ENCODE measurements around the gene HES3. TPM values are rescaled to one million over a fixed set of nuclear protein-coding genes. Genes with fewer than 3 reads are reported as not detected.

HES3 gene
- total RNA-seq, result not detected in 2 replicates

DNA sequence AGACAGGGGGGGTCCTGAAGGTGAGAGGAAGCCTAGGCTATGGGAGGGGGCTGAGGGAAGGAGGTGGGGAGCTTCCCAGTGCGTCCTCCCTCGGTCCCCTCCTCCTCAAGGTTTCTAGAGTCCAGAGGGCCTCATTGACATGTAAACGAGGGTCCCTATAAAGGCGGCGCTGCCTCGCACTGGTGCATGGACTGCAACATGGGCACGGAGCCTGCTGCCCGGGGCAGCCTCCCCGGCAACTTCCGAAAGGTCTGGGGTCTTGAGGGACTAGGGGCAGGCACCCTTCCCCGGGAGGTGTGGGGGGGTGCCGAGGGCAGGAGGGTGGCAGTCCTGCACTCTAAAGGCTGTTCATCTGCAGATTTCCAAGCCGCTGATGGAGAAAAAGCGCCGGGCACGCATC is at the start of gene HES3:
Gene HES3 (plus strand): TSS at position 187 of the 400 bp plus-strand sequence. CDS start 187 bp downstream, at position 374.

DNA sequence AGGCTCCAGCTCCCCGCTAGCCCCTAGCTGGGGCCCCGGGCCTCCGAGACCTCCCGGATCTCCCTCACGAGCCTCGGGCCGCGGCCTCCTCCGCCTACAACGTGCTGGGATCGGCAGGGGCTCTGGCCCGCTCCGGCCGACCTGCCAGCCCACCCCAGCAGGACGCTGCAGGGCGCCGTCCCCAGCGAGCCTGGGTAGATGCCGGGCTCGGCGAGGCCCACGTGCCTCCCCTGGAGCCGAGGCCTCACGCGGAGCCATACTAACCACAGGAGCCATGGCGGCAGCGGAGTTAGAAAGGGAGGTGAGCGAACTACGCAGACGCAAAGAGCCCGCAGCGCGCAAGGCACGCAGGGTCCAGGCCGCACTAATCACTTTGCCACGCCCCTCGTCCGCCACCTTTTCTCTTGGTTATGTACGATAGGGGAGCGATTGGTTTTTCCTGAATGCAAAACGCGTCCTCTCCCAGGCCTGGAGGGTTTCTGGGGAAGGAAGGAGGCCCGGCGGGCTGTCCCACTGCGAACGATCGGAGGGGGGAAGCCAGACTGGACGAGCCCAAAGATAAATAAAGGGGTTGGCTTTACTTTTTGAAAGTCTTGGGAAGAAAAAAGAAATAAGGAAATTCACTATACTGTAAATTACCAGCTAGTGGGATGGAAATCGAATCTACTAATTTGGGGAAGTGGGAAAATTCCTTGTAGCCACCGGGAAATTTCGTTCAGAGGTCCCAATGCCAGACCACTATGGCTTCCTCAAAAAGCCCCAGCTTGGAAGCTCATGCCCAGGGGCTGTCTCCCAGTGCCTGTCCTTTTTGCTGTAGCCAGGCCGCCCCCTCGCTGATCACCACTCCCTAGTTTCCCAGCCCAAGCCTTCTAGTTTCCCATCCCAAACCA is 44.4 kb upstream of the HES3 start, which contains the start of gene RPL22:
Gene RPL22 (minus strand): TSS at position 298 of the 890 bp plus-strand sequence. CDS start 22 bp downstream, at position 276.

GRCh38 chr1:6205849-6206519 is 38.0 kb upstream of the HES3 start, which contains the start of gene RNF207:
Gene RNF207, plus strand, starts transcription at chr1:6206119. Its CDS starts 417 bp downstream, at chr1:6206536.

DNA sequence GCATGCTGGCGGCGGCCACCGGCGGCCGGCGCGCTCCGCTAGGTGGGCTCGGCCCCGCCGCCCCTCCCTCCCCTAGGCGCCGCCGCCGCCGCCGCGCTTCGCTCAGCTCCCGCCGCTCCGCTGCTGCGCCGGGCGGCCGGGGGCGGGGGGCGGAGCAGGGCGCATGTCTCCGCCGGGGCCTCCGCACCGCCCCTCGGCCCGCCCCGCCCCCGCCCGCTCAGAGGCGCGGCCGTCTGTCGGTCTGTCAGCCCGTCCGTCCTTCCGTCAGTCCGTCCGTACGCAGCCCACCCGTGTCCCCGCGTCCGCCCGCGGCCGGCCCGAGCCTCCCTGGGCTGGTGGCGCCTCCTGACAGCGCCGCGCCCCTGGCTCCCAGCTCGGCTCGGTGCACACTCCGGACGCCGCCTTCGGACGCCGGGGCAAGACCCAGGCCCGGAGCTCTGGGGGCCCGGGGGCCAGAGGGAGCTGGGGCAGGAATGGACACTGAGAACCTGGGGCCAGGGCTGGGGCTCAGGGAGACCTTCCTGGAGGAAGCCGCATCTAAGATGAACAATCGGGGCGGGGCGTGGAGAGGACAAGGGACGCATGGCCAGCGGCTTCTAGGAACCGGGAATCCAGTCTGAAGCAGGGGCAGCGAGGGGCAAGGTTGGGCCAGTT is 17.1 kb downstream of the HES3 start, which contains the start of gene GPR153:
Gene GPR153 (minus strand): TSS at position 138 of the 654 bp plus-strand sequence. CDS start 6,193 bp downstream, outside the sequence.

Other genes with a start within 250 kb of the HES3 start
- 4.4 and 6.5 TPM in 2 replicates for gene KCNAB2, start 198.3 kb upstream of the HES3 start, total RNA-seq
- gene CHD5, start 63.9 kb upstream of the HES3 start, total RNA-seq, result 0.11 and 0.12 TPM in 2 replicates
- 87.9 and 126 TPM in 2 replicates for gene RPL22, start 44.6 kb upstream of the HES3 start, total RNA-seq
- 12.1 and 16.4 TPM in 2 replicates for gene RNF207, start 38.1 kb upstream of the HES3 start, total RNA-seq
- 85.5 and 109 TPM in 2 replicates for gene ICMT, start 8.2 kb upstream of the HES3 start, total RNA-seq
- 3.0 and 7.9 TPM in 2 replicates for gene GPR153, start 16.9 kb downstream of the HES3 start, total RNA-seq
- gene ACOT7, start 149.6 kb downstream of the HES3 start, total RNA-seq, result 31.4 and 39.6 TPM in 2 replicates
- under 0.01 TPM in 1 of 2 replicates, not detected in the other for gene HES2, start 175.7 kb downstream of the HES3 start, total RNA-seq
- gene ESPN, start 180.6 kb downstream of the HES3 start, total RNA-seq, result 0.62 TPM in 1 of 2 replicates, not detected in the other
- gene TNFRSF25, start 222.0 kb downstream of the HES3 start, total RNA-seq, result 2.9 and 4.5 TPM in 2 replicates
- gene PLEKHG5, start 247.5 kb downstream of the HES3 start, total RNA-seq, result 14.7 and 17.0 TPM in 2 replicates